ENCODE measurements around the gene TIGD6.

DNA sequence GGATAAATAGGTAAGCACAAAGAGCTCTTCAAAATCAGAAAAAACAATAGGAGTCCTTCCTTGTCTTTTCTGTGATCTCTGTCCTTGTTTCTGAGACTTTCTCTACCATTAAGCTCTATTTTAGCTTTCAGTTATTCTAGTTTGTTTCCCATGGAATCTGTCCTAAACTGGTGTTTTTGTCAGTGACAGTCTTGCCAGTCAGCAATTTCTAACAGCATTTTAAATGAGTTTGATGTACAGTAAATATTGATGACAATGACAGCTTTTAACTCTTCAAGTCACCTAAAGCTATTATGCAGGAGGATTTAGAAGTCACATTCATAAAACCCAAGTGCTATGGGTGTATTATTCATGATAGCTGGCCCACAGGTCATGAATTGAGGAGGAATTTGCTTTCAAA is 17.9 kb downstream of the TIGD6 start:
- TF ChIP-seq POLR2A (IDR thresholded peaks at IDR 0.05; ENCODE audit: low read depth, low read length) = no peak
- TF ChIP-seq, protein P1, sequence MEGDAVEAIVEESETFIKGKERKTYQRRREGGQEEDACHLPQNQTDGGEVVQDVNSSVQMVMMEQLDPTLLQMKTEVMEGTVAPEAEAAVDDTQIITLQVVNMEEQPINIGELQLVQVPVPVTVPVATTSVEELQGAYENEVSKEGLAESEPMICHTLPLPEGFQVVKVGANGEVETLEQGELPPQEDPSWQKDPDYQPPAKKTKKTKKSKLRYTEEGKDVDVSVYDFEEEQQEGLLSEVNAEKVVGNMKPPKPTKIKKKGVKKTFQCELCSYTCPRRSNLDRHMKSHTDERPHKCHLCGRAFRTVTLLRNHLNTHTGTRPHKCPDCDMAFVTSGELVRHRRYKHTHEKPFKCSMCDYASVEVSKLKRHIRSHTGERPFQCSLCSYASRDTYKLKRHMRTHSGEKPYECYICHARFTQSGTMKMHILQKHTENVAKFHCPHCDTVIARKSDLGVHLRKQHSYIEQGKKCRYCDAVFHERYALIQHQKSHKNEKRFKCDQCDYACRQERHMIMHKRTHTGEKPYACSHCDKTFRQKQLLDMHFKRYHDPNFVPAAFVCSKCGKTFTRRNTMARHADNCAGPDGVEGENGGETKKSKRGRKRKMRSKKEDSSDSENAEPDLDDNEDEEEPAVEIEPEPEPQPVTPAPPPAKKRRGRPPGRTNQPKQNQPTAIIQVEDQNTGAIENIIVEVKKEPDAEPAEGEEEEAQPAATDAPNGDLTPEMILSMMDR (conservative IDR thresholded peaks at IDR 0.05; ENCODE audit: low read depth, low read length) = no peak
